Upper lobe of right lung (tissue), 1 donor: ENCODE results near the gene ZSWIM8. TPM values are rescaled to one million over a fixed set of nuclear protein-coding genes. Genes with fewer than 3 reads are reported as not detected.
"Not testable (repeated sequence)": the region's sequence is repeated elsewhere in the genome, so short reads cannot be mapped to it uniquely, and the experiment has no call there.

Source experiments
- ATAC-seq: fragments of 200-7000 bp; cut with Tn5 transposase; one replicate; pipeline ENCODE4 v1.9.1; 2020; ENCODE audit warnings: mild to moderate bottlenecking, moderate library complexity
- DNase-seq: peaks from one replicate; pipeline ENCODE4 v3.0.0-alpha.2; 2020
- H3K27ac ChIP-seq: fragments of 200-600 bp; one replicate; pipeline ENCODE4 v1.8.0; 2022
- H3K27me3 ChIP-seq: fragments of 200-600 bp; one replicate; pipeline ENCODE4 v1.8.0; 2022; ENCODE audit warnings: mild to moderate bottlenecking
- H3K36me3 ChIP-seq: fragments of 200-600 bp; one replicate; pipeline ENCODE4 v1.8.0; 2022
- H3K4me1 ChIP-seq: fragments of 200-600 bp; one replicate; pipeline ENCODE4 v1.8.0; 2022
- H3K4me3 ChIP-seq: fragments of 200-600 bp; one replicate; pipeline ENCODE4 v1.8.0; 2022; ENCODE audit warnings: mild to moderate bottlenecking
- H3K9me3 ChIP-seq: fragments of 200-600 bp; one replicate; pipeline ENCODE4 v1.8.0; 2022
- intact Hi-C: fragments of 100-400 bp; cut with DNase I; formaldehyde crosslinking; loops from one replicate; pipeline ENCODE4 v1.11.0; 2022
- total RNA-seq: library from RNA; stranded (reverse); fragmentation: NEBNext Ultra II Directional; extraction: Animal tissue kit (Norgen Biotek cat#: 25700); gene quantifications from one replicate; pipeline ENCODE4 v1.2.1, GENCODE V29; 2021
- TF ChIP-seq, protein P1 (sequence below): fragments of 200-600 bp; IDR thresholded peaks from one replicate; pipeline ENCODE4 v1.8.0; 2022; ENCODE audit warnings: antibody characterized with exemption
- donor health status: DM: no; HTN: yes; CAD: no; lungs with severe emphysema.

Gene ZSWIM8
- total RNA-seq, 1 donor from 2014 or later, result 117 TPM

DNA sequence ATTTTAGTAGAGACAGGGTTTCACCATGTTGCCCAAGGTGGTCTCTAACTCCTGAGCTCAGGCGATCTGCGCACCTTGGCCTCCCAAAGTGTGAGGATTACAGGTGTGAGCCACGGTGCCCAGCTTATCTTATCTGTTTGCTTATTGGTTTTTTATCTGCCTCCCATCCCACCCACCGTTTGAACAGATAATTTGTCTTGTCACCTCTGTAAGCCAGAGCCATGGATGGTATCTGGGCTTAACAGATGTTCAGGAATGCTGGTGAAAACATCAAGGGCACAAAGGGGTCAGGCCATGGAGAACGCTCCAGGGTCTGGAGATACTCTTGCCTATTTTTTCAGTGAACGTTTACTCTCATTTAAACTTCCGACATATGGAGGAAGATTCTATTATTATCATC is 38.0 kb downstream of the ZSWIM8 start:
- peaks cover 42% of the 10 kb centered on the region for H3K36me3 ChIP-seq
- intact Hi-C loops, result no loop called here
- no peaks in the 10 kb centered on the region for H3K9me3 ChIP-seq
- no peak for DNase-seq
- H3K27me3 ChIP-seq, result no peaks in the 10 kb centered on the region
- TF ChIP-seq, protein P1, sequence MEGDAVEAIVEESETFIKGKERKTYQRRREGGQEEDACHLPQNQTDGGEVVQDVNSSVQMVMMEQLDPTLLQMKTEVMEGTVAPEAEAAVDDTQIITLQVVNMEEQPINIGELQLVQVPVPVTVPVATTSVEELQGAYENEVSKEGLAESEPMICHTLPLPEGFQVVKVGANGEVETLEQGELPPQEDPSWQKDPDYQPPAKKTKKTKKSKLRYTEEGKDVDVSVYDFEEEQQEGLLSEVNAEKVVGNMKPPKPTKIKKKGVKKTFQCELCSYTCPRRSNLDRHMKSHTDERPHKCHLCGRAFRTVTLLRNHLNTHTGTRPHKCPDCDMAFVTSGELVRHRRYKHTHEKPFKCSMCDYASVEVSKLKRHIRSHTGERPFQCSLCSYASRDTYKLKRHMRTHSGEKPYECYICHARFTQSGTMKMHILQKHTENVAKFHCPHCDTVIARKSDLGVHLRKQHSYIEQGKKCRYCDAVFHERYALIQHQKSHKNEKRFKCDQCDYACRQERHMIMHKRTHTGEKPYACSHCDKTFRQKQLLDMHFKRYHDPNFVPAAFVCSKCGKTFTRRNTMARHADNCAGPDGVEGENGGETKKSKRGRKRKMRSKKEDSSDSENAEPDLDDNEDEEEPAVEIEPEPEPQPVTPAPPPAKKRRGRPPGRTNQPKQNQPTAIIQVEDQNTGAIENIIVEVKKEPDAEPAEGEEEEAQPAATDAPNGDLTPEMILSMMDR, result no peak
- H3K27ac ChIP-seq, result no peak overlapping the region
- ATAC-seq, result no peak
- peaks cover 5% of the 10 kb centered on the region for H3K4me1 ChIP-seq
- no peak overlapping the region for H3K4me3 ChIP-seq

DNA sequence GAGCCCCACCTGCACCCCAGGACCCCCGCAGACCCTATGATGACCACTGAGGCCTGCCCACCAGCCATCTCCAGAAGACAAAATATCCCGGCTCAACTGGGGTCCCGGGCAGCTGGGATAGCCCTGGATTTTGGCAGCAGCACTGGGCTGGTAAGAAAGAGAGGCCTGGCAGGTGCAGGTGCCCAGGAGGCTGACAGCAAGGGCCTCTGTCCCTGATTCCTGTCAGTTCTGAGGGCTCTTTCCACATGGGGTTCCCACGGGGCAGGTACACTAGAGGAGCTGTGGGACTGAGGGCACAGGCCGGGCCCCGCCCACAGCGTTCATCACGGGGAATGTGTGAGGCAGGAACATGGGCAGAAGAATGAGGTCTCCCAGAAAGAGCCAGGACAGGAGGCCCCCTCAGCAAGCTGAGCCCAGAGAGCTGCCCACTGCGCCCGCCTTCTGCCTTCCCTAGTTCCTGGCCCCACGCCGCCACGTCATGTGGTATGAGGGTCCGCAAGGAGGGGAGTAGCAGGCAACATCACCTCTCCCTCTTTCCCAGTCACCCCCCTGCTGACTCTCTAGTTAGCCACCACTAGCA is 38.8 kb downstream of the ZSWIM8 start:
- no peaks in the 10 kb centered on the region for H3K27me3 ChIP-seq
- H3K4me3 ChIP-seq, result no peak overlapping the region
- peaks cover 45% of the 10 kb centered on the region for H3K36me3 ChIP-seq
- no peak for DNase-seq
- TF ChIP-seq, protein P1, result no peak
- no peaks in the 10 kb centered on the region for H3K9me3 ChIP-seq
- no peak overlapping the region for H3K27ac ChIP-seq
- no peak for ATAC-seq
- intact Hi-C loops, result no loop called here
- H3K4me1 ChIP-seq, result peaks cover under 1% of the 10 kb centered on the region

DNA sequence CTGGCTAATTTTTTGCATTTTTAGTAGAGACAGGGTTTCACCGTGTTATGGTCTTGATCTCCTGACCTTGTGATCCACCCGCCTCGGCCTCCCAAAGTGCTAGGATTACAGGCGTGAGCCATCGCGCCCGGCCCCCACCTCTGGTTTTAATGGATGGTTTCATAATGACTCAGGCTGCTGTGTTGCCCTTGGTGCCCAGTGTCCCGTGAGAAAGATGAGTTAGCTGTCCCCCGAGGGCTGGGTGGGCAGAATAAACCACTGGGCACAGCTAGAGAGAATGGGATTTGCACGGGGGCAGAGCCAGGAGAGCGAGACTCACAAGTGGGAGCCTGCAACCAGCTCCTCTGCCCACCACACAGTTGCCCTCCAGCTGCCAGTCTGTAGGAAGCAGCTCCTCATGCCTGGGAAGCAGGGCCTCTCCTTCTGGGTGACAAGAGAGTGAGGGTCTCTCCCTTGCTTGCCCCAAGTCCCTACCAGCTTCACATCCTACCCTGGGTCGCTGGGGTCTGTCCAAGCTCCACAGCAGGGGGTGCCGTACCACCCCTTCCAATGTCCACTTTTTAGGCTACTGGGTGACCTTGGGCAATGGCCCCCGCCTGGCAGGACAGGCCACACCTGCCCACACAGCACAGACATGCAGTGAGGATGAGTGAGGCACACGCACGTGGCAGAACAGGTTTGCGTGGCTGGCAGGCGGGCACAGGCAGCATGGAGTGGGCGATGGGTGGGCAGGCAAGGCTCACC is 42.1 kb downstream of the ZSWIM8 start:
- H3K36me3 ChIP-seq, result peaks cover 43% of the 10 kb centered on the region
- no peak for ATAC-seq

DNA sequence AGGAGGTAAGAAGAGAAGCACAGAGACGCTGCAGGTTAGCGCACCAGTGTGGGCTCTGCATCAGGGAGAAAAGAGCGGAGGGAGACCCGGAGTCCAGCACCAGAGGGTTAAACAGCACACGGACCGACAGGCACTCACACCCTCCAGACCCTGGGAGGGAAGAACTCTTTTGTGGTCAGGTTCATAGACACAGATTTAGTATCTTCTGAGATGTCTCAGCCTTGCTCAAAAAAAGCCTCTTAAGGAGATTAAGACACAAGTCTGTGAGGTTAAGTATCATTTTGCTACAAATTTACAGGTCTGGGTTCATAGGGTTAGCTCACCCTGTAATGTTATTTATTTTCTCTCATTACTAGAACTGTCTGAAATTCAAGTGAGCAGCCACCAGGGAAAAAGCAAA is 42.8 kb downstream of the ZSWIM8 start:
- DNase-seq, result no peak
- TF ChIP-seq, protein P1, result no peak
- peaks cover 43% of the 10 kb centered on the region for H3K36me3 ChIP-seq
- H3K27ac ChIP-seq, result no peak overlapping the region
- H3K4me3 ChIP-seq, result no peak overlapping the region
- no peaks in the 10 kb centered on the region for H3K4me1 ChIP-seq
- ATAC-seq, result no peak
- no peaks in the 10 kb centered on the region for H3K9me3 ChIP-seq
- intact Hi-C loops, result no loop called here
- H3K27me3 ChIP-seq, result no peaks in the 10 kb centered on the region

More for the DNA sequence above, 42.1 kb downstream of the ZSWIM8 start:
- Histone ChIP-seq H3K27ac (no peak overlapping the region), H3K9me3 (no peaks in the 10 kb centered on the region), H3K27me3 (no peaks in the 10 kb centered on the region), H3K4me1 (no peaks in the 10 kb centered on the region), H3K4me3 (no peak overlapping the region)
- DNase-seq, result no peak
- TF ChIP-seq, protein P1, result no peak
- intact Hi-C loops, result no loop called here

DNA sequence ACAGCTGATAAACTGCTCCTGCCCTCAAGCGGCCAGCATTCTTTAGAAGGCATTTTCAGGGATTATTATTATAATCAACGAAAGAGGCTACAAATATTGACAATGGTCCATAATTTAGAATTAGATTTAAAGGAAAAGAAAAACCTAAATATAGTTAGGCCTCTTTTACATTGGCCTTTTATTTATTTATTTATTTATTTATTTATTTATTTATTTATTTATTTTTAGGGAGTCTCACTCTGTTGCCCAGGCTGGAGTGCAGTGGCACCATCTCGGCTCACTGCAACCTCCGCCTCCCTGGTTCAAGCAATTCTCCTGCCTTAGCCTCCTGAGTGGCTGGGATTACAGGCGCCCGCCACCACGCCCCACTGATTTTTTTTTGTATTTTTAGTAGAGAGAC is 43.7 kb downstream of the ZSWIM8 start:
- DNase-seq, intact Hi-C loops, H3K27me3 ChIP-seq, H3K4me1 ChIP-seq, H3K9me3 ChIP-seq, H3K4me3 ChIP-seq, H3K27ac ChIP-seq, ATAC-seq: not testable (repeated sequence)
- peaks cover 36% of the 10 kb centered on the region for H3K36me3 ChIP-seq

DNA sequence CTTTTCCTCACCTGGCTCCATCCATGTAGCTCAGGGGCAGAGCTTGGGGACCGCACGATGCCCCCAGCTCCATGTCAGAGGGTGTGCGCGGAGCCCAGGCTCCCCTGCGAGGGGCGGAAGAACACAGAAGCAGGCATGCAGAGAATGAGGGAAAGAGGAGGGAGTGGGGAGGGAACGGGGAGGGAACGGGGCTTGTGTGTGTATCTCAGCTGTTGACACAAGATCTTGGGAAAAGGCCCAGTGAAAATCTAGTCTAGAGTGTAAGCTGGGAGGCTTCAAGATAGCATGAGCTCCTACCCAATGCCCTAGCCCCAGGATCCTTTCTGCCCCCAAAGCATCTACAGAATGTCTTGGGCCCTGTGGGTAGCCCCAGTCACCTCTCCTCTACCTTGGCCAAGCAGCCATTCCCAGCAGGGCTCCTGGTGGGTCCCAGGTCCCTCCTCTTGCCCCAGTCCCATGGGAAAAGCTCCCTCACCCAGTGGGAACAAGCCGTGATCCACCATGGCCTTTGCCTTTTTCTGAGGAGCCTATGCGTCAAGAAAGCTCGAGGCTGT is 51.1 kb downstream of the ZSWIM8 start:
- H3K27me3 ChIP-seq, result no peaks in the 10 kb centered on the region
- DNase-seq (no peak), ATAC-seq (peak; percentile 54)
- H3K9me3 ChIP-seq, result no peaks in the 10 kb centered on the region
- H3K36me3 ChIP-seq, result peaks cover 60% of the 10 kb centered on the region
- no peak overlapping the region for H3K27ac ChIP-seq
- H3K4me1 ChIP-seq, result no peaks in the 10 kb centered on the region
- intact Hi-C loops, result no loop called here
- H3K4me3 ChIP-seq, result no peak overlapping the region
- TF ChIP-seq, protein P1, result no peak
